Esophagus mucosa (tissue), 1 donor: ENCODE measurements around the gene NEMF. TPM values are rescaled to one million over a fixed set of nuclear protein-coding genes. Genes with fewer than 3 reads are reported as not detected.
"Not testable (repeated sequence)": the region's sequence is repeated elsewhere in the genome, so short reads cannot be mapped to it uniquely, and the experiment has no call there.

Source experiments
- ATAC-seq: fragments of 200-7000 bp; cut with Tn5 transposase; one replicate; pipeline ENCODE4 v1.9.1; 2020
- total RNA-seq: library from RNA; stranded (reverse); gene quantifications from one replicate; pipeline ENCODE4 v1.2.4, GENCODE V29; 2023
- donor health status: DM: yes; HTN: yes; CAD: no.

Gene NEMF
- total RNA-seq, 1 donor from 2014 or later, result 40.1 TPM

- ATAC-seq, result no peak
Measured at GRCh38 chr14:49745191-49745590, 107.4 kb downstream of the NEMF start.

- not testable (repeated sequence) for ATAC-seq
Measured at GRCh38 chr14:49735669-49736068, 116.9 kb downstream of the NEMF start.

- no peak for ATAC-seq
Measured at GRCh38 chr14:49733836-49734235, 118.8 kb downstream of the NEMF start.

- ATAC-seq, result no peak
Measured at GRCh38 chr14:49732896-49733295, 119.7 kb downstream of the NEMF start.

Other genes with a start within 250 kb of the NEMF start
- gene RPL36AL, start 232.2 kb downstream of the NEMF start, total RNA-seq, result 129 TPM
- gene MGAT2, start 232.0 kb downstream of the NEMF start, total RNA-seq, result 15.1 TPM
- 5.7 TPM for gene DNAAF2, start 217.5 kb downstream of the NEMF start, total RNA-seq
- gene POLE2, start 164.6 kb downstream of the NEMF start, total RNA-seq, result 7.2 TPM
- 1.5 TPM for gene KLHDC1, start 159.7 kb downstream of the NEMF start, total RNA-seq
- gene KLHDC2, start 84.6 kb downstream of the NEMF start, total RNA-seq, result 35.1 TPM
- gene ARF6, start 40.3 kb upstream of the NEMF start, total RNA-seq, result 144 TPM